HepG2 (cell line): ENCODE data around the gene GNAZ. TPM values are rescaled to one million over a fixed set of nuclear protein-coding genes. Genes with fewer than 3 reads are reported as not detected.

ENCODE experiments used
- ATAC-seq: fragments of 200-7000 bp; cut with Tn5 transposase; 3 replicates; pipeline ENCODE4 v1.9.1; 2020; ENCODE audit warnings: mild to moderate bottlenecking, moderate library complexity
- BruUV-seq: library from RNA; stranded (reverse); fragments of 400-500 nt; replicated peaks from 2 replicates; lab custom pipeline; 2021; lab: Mats Ljungman, UMichigan
- CTCF ChIA-PET: fragments of 300-600 bp; formaldehyde crosslinking; extraction: SDS; loops from one replicate; lab custom pipeline; 2021; ENCODE audit warnings: low total read pairs, inconsistent platforms, low intra/inter-chr PET ratio; lab: Yijun Ruan, JAX
- POLR2A ChIA-PET: fragments of 350-600 bp; sonication (Branson Sonifier 250); formaldehyde crosslinking; loops from one replicate; lab custom pipeline; 2020; ENCODE audit warnings: antibody characterized with exemption, inconsistent platforms; lab: Yijun Ruan, JAX
- DNase-seq: peaks from one replicate; pipeline ENCODE4 v3.0.0-alpha.2; 2015; ENCODE audit warnings: low spot score
- FAIRE-seq: peaks from 3 replicates; lab custom pipeline; 2011; peaks lifted over from hg19 to GRCh38; lab: Jason Lieb, UNC
- H2AFZ ChIP-seq: one replicate; pipeline ENCODE4 v1.6.1; 2011; ENCODE audit warnings: low read length, inconsistent platforms
- H3K27ac ChIP-seq: fragments of 300-600 bp; 3 replicates; pipeline ENCODE4 v1.8.0; 2011; ENCODE audit warnings: mixed run types, mild to moderate bottlenecking, mixed read lengths, low read length, inconsistent platforms; ENCODE audit not compliant: insufficient read depth; ENCODE audit errors: extremely low read length
- H3K27me3 ChIP-seq, 2 experiments: fragments of 200-600 bp in 1 of 2; 2 replicates in 1 of 2; 3 replicates in 1 of 2; pipeline versions ENCODE4 v1.6.0 to v1.8.0; 2011; ENCODE audit warnings: low read length in 2 of 2, mild to moderate bottlenecking in 2 of 2, moderate library complexity in 2 of 2, inconsistent platforms in 1 of 2; ENCODE audit not compliant: insufficient read depth in 2 of 2, control insufficient read depth in 1 of 2
- H3K36me3 ChIP-seq, 2 experiments: fragments of 200-600 bp in 1 of 2; replicated peaks in 1 of 2; 2 replicates in 1 of 2; 3 replicates in 1 of 2; pipeline versions ENCODE4 v1.5.1 to v1.8.0; 2011; ENCODE audit warnings: low read length in 2 of 2, inconsistent platforms in 1 of 2; ENCODE audit not compliant: insufficient read depth in 2 of 2, control insufficient read depth in 1 of 2
- H3K4me1 ChIP-seq: 2 replicates; pipeline ENCODE4 v1.5.1; 2012; ENCODE audit warnings: low read length, inconsistent platforms; ENCODE audit not compliant: insufficient read depth
- H3K4me2 ChIP-seq: 2 replicates; pipeline ENCODE4 v1.6.0; 2011; ENCODE audit warnings: low read depth, low read length, inconsistent platforms
- H3K4me3 ChIP-seq, 3 experiments: fragments of 200-600 bp in 1 of 3; sonication (generic), shearing (Covaris generic) in 1 of 3; replicated peaks in 1 of 3; 2 replicates each; pipeline ENCODE4 v1.5.1; 2011 to 2016; ENCODE audit warnings: low read length in 3 of 3, inconsistent platforms in 2 of 3, low read depth in 2 of 3, mild to moderate bottlenecking in 2 of 3, control low read depth in 1 of 3, mixed read lengths in 1 of 3; ENCODE audit not compliant: insufficient read depth in 1 of 3
- H3K79me2 ChIP-seq: one replicate; pipeline ENCODE4 v1.6.1; 2011; ENCODE audit warnings: low read length, inconsistent platforms; ENCODE audit not compliant: insufficient read depth
- H3K9ac ChIP-seq: 2 replicates; pipeline ENCODE4 v1.6.0; 2011; ENCODE audit warnings: mild to moderate bottlenecking, low read depth, low read length, inconsistent platforms; ENCODE audit not compliant: insufficient read depth
- H3K9me3 ChIP-seq: 2 replicates; pipeline ENCODE4 v1.5.1; 2012; ENCODE audit warnings: mild to moderate bottlenecking, low read length
- H4K20me1 ChIP-seq: 2 replicates; pipeline ENCODE4 v1.6.0; 2011; ENCODE audit warnings: inconsistent platforms, mild to moderate bottlenecking, low read length, moderate library complexity; ENCODE audit not compliant: insufficient read depth
- ZEB1 ChIP-seq: IDR thresholded peaks from 2 replicates; pipeline ENCODE4 v1.6.1; 2012; ENCODE audit warnings: mild to moderate bottlenecking, low read depth, inconsistent platforms; ENCODE audit not compliant: insufficient replicate concordance
- ZNF281 ChIP-seq: sonication (generic); formaldehyde crosslinking; IDR thresholded peaks from 2 replicates; pipeline ENCODE4 v1.4.0; 2020; ENCODE audit warnings: missing genetic modification reagents, borderline replicate concordance
- ZNF687 ChIP-seq: sonication (generic); formaldehyde crosslinking; IDR thresholded peaks from 2 replicates; pipeline ENCODE4 v1.5.1; 2020; ENCODE audit warnings: mild to moderate bottlenecking, missing genetic modification reagents, moderate library complexity
- WGBS: methylation state at CpG from one replicate; pipeline ENCODE4 v1.1.6; 2017; ENCODE audit warnings: low lambda C conversion rate; 5-methylcytosine and 5-hydroxymethylcytosine counted together
- in situ Hi-C: cut with HindIII; loops from 2 replicates; pipeline ENCODE4 v1.10.0; 2017; ENCODE audit warnings: low pct_unique_long_range_greater_than_20kb; ENCODE audit not compliant: extremely low pct_ligation_motif_present
- intact Hi-C: fragments of 100-400 bp; cut with micrococcal nuclease; formaldehyde crosslinking; loops from one replicate; pipeline ENCODE4 v1.10.0; 2022; ENCODE audit not compliant: unreplicated experiment
- polyA plus RNA-seq, 8 experiments: library from polyadenylated mRNA; depleted of rRNA in 3 of 8; stranded (reverse) in 7 of 8; unstranded in 1 of 8; fragments of >200 nt; fragmentation: Illumina TruSeq in 4 of 8; extraction: Trizol in 4 of 8; gene quantifications; 2 replicates each; pipeline versions ENCODE4 v1.2.1 to v1.2.3, GENCODE V29; 2011 to 2016; ENCODE audit warnings: low read depth in 4 of 8, missing spikeins in 1 of 8, mixed read lengths in 1 of 8; ENCODE audit not compliant: insufficient read depth in 1 of 8
- total RNA-seq, 5 experiments: library from RNA; depleted of rRNA; stranded (reverse); fragments of >200 nt; fragmentation: Illumina TruSeq; extraction: Trizol; gene quantifications; 2 replicates each; pipeline ENCODE4 v1.2.3, GENCODE V29; 2016; ENCODE audit warnings: low read depth in 1 of 5

GNAZ gene
- total and polyA plus RNA-seq, 2 of the 13 experiments (the other 11 are each of a cell fraction or from before 2014, with no cell fraction given): 11.4 to 22.3 TPM

GRCh38 chr22:23073526-23074229, 3.4 kb downstream of the GNAZ start:
- no TSS peak for BruUV-seq
- POLR2A ChIA-PET: interaction anchor here (3.1 kb wide), 1 partner anchor 37 kb away, joined by 14 read pairs; no protein-coding TSS in a partner anchor
- H3K27ac ChIP-seq: peak overlapping the region; percentile 97
- FAIRE-seq (no peak), DNase-seq (no peak), ATAC-seq (no peak)
- intact Hi-C loops: loop anchor here (10.0 kb wide), 1 partner anchor 51 kb away; no protein-coding TSS in a partner anchor
- peak overlapping the region; percentile 24; the same call in 1 of the 2 replicates for H3K9ac ChIP-seq
- peaks cover 0 to 4% of the 10 kb centered on the region in 2 experiments; a peak in 1 of 5 replicates for H3K27me3 ChIP-seq
- CTCF ChIA-PET: no interaction called here
- peaks cover 70% of the 10 kb centered on the region for H3K79me2 ChIP-seq
- no peak overlapping the region for H3K4me2 ChIP-seq
- H3K36me3 ChIP-seq: no peaks in the 10 kb centered on the region
- H2AFZ ChIP-seq: no peak overlapping the region
- H4K20me1 ChIP-seq: no peaks in the 10 kb centered on the region
- no peak for TF ChIP-seq ZNF281 (CRISPR knock-in tag)
- TF ChIP-seq ZNF687 (CRISPR knock-in tag): peak; percentile 2; the same call in 1 of the 2 replicates
- no peak for TF ChIP-seq ZEB1
- 96% methylated on average over 13 of the region's 13 CpGs for WGBS
- no peaks in the 10 kb centered on the region for H3K9me3 ChIP-seq
- in situ Hi-C loops: no loop called here
- H3K4me3 ChIP-seq: no peak overlapping the region
- peaks cover 86% of the 10 kb centered on the region for H3K4me1 ChIP-seq
